ENCODE measurements around the gene CCDC91. TPM values are rescaled to one million over a fixed set of nuclear protein-coding genes. Genes with fewer than 3 reads are reported as not detected.

CCDC91 gene
- total RNA-seq, 2 experiments from 2014 or later: 23.1 to 24.6 TPM

GRCh38 chr12:28570811-28571210, 380.6 kb downstream of the CCDC91 start:
- ChIA-PET POLR2A (no interaction called here), CTCF (no interaction called here)
- Mint-ChIP-seq H3K9me3 (no peaks in the 10 kb centered on the region), H3K36me3 (ENCODE audit: low read depth) (no peaks in the 10 kb centered on the region), H3K4me1 (no peaks in the 10 kb centered on the region), H3K27me3 (no peaks in the 10 kb centered on the region), H3K4me3 (no peak overlapping the region), H3K27ac (no peak overlapping the region)
- no peak for DNase-seq

DNA sequence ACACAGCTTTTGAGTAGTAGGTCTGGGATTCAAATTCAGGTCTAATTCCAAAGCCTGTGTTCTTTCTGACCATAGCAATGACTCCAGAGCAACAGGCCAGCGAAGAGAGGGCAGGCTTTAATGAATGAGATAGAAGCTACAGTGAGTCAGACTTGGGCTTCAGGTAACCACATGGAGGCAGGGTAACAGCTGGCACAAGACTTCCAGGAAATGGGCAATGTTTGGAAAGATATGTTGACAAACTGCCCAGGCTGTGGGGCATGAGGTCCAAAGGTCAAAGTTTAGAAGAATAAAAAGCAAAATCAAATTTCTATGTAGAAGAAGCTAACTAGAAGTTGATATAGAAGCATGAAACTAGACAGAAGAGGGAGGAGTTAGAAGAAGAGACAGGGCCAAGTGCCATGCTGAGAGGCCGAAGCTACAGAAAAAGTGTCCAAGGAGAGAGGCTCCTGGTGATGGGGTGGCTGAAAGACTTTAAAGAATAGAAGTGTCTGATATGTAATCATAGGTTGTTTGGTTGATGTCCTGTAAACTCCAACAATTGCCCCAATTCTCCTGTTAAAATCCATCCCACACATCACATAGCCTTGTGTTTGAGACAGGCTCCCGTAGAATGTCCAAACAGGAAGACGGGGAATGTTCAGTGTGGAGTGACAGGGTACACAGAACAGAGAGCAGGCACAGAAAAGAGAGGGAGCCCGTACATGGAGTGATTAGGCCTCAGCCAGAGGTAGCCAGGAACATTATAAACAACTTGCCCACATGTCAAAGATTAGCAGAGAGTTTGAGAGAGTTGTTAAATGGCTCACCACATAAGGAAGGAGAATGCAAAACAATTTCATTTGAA, 384.7 kb downstream of the CCDC91 start:
- Mint-ChIP-seq H3K4me3 (no peak overlapping the region), H3K36me3 (ENCODE audit: low read depth) (no peaks in the 10 kb centered on the region), H3K4me1 (no peaks in the 10 kb centered on the region), H3K9me3 (peaks cover 3% of the 10 kb centered on the region), H3K27me3 (no peaks in the 10 kb centered on the region), H3K27ac (no peak overlapping the region)
- CTCF ChIA-PET: no interaction called here
- POLR2A ChIA-PET: no interaction called here
- DNase-seq: no peak

- H3K9me3 Mint-ChIP-seq: peaks cover 3% of the 10 kb centered on the region
- no peak overlapping the region for H3K4me3 Mint-ChIP-seq
- POLR2A ChIA-PET: no interaction called here
Measured at GRCh38 chr12:28575593-28576205, 385.4 kb downstream of the CCDC91 start.

DNA sequence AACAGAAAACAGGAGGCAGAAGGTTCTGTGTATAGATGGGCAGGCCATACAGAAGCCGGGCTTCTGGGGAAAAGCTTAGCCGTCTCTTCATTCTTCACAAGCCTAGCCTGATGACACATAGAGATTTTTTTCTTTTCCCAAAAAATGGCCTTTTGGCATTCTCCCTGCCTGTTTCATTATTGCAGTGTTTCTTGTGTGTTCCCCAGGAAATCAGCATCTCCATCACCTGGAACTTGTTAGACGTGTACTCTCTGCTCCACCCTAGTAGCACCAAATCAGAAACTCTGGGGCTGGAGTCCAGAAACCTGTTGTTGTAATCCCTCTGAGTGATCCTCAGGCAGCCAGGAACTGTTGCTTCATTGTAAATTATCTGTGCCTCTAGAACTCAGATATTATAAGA, 388.1 kb downstream of the CCDC91 start:
- Mint-ChIP-seq H3K36me3 (ENCODE audit: low read depth) (no peaks in the 10 kb centered on the region), H3K4me1 (no peaks in the 10 kb centered on the region), H3K9me3 (peaks cover 5% of the 10 kb centered on the region), H3K4me3 (no peak overlapping the region), H3K27ac (no peak overlapping the region), H3K27me3 (no peaks in the 10 kb centered on the region)
- no peak for DNase-seq
- POLR2A ChIA-PET: no interaction called here
- CTCF ChIA-PET: no interaction called here

More at GRCh38 chr12:28575593-28576205, 385.4 kb downstream of the CCDC91 start:
- no peaks in the 10 kb centered on the region for H3K4me1 Mint-ChIP-seq
- DNase-seq: no peak
- no peaks in the 10 kb centered on the region for H3K27me3 Mint-ChIP-seq
- CTCF ChIA-PET: no interaction called here
- no peak overlapping the region for H3K27ac Mint-ChIP-seq
- H3K36me3 Mint-ChIP-seq (ENCODE audit: low read depth): no peaks in the 10 kb centered on the region

DNA sequence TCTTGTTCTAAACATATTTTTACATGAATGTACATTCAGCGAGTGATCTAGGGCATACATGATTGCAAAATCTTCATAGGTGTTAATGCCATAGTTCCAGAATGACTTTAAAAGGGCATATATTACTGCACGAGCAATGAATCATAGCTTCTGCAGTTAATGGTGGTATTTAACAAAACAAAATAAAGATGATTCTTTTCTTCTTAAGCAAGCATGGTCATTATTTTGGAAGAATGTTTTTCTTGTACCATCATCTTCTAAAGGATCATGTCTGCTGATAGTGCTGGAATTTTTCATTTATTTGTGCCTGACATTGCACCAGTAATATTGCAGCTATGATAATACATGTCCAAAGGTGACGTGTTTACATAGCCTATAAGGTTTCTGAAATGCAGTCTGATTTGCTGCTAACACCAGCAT, 388.6 kb downstream of the CCDC91 start:
- CTCF ChIA-PET: no interaction called here

GRCh38 chr12:28582672-28583376, 392.6 kb downstream of the CCDC91 start:
- POLR2A ChIA-PET: no interaction called here
- Mint-ChIP-seq H3K4me3 (no peak overlapping the region), H3K9me3 (peaks cover 2% of the 10 kb centered on the region), H3K27ac (no peak overlapping the region), H3K27me3 (no peaks in the 10 kb centered on the region), H3K4me1 (no peaks in the 10 kb centered on the region), H3K36me3 (ENCODE audit: low read depth) (no peaks in the 10 kb centered on the region)
- DNase-seq: no peak
- CTCF ChIA-PET: no interaction called here

More for the DNA sequence above, 388.6 kb downstream of the CCDC91 start:
- no peaks in the 10 kb centered on the region for H3K27me3 Mint-ChIP-seq
- no peak overlapping the region for H3K4me3 Mint-ChIP-seq
- no peak overlapping the region for H3K27ac Mint-ChIP-seq
- no peak for DNase-seq
- peaks cover 5% of the 10 kb centered on the region for H3K9me3 Mint-ChIP-seq
- no peaks in the 10 kb centered on the region for H3K4me1 Mint-ChIP-seq
- POLR2A ChIA-PET: no interaction called here
- no peaks in the 10 kb centered on the region for H3K36me3 Mint-ChIP-seq (ENCODE audit: low read depth)

- H3K27me3 Mint-ChIP-seq: no peaks in the 10 kb centered on the region
- CTCF ChIA-PET: interaction anchor here (0.5 kb wide), 1 partner anchor 552 kb away, joined by 3 read pairs; no protein-coding TSS in a partner anchor
- H3K4me1 Mint-ChIP-seq: no peaks in the 10 kb centered on the region
- no peaks in the 10 kb centered on the region for H3K36me3 Mint-ChIP-seq (ENCODE audit: low read depth)
- H3K4me3 Mint-ChIP-seq: no peak overlapping the region
- peaks cover 2% of the 10 kb centered on the region for H3K9me3 Mint-ChIP-seq
- no peak for DNase-seq
- POLR2A ChIA-PET: no interaction called here
- H3K27ac Mint-ChIP-seq: no peak overlapping the region
Measured at GRCh38 chr12:28583701-28584261, 393.5 kb downstream of the CCDC91 start.

DNA sequence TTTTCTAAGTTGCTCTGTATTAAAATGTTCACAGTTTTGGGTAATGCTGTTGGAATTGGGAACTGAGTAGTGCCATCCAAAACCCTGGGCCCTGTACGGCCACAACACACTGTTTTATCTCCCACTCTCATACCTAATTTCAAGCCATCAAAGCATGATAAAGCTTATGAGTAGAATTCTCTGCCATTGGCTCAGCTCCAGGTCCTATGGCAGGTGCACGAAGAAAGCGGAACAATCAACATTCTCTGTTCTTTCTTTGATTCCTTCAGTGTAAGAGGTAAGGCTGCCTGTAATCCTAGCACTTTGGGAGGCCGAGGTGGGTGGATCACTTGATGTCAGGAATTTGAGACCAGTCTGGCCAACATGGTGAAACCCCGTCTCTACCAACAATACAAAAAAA, 394.9 kb downstream of the CCDC91 start:
- POLR2A ChIA-PET: no interaction called here
- no peaks in the 10 kb centered on the region for H3K4me1 Mint-ChIP-seq
- H3K4me3 Mint-ChIP-seq: no peak overlapping the region
- no peaks in the 10 kb centered on the region for H3K36me3 Mint-ChIP-seq (ENCODE audit: low read depth)
- H3K27me3 Mint-ChIP-seq: no peaks in the 10 kb centered on the region
- H3K27ac Mint-ChIP-seq: no peak overlapping the region
- peaks cover 2% of the 10 kb centered on the region for H3K9me3 Mint-ChIP-seq
- CTCF ChIA-PET: no interaction called here
- DNase-seq: no peak

DNA sequence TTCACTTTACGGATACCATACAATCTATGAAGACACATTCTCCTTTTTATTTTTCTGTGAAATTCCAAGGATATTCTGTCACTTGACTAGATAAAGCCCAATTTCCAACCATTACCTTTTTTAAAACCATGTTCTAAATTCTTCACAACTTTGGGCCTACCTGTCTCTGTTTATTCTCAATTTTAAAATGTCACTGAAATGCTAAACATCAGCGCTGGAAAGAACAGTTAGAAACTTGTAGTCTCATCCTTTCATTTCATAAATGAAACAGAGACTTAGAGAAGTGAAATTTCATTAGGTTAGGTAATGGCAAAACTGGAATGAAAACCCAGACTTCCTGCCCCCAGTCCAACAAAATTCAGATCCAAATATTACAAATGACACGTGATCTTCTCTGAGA, 396.2 kb downstream of the CCDC91 start:
- H3K36me3 Mint-ChIP-seq (ENCODE audit: low read depth): no peaks in the 10 kb centered on the region
- H3K9me3 Mint-ChIP-seq: peaks cover 2% of the 10 kb centered on the region
- H3K4me3 Mint-ChIP-seq: no peak overlapping the region
- no peak for DNase-seq
- no peaks in the 10 kb centered on the region for H3K27me3 Mint-ChIP-seq
- POLR2A ChIA-PET: no interaction called here
- no peak overlapping the region for H3K27ac Mint-ChIP-seq
- H3K4me1 Mint-ChIP-seq: no peaks in the 10 kb centered on the region
- CTCF ChIA-PET: no interaction called here

- CTCF ChIA-PET: no interaction called here
- no peak for DNase-seq
- no peak overlapping the region for H3K27ac Mint-ChIP-seq
Measured at GRCh38 chr12:28591831-28592230, 401.6 kb downstream of the CCDC91 start.

More at GRCh38 chr12:28591831-28592230, 401.6 kb downstream of the CCDC91 start:
- Mint-ChIP-seq H3K27me3 (peaks cover 9% of the 10 kb centered on the region), H3K36me3 (ENCODE audit: low read depth) (no peaks in the 10 kb centered on the region), H3K9me3 (peaks cover 2% of the 10 kb centered on the region), H3K4me1 (no peaks in the 10 kb centered on the region), H3K4me3 (no peak overlapping the region)
- POLR2A ChIA-PET: no interaction called here

Other genes starting within 250 kb of the CCDC91 start
- not detected for gene PTHLH, start 217.7 kb upstream of the CCDC91 start, total RNA-seq